MM.1S (cell line): ENCODE results near the gene AHSG.

ENCODE experiments used
- DNase-seq: peaks from one replicate; pipeline ENCODE4 v3.0.0-alpha.2; 2015
- H2AFZ ChIP-seq: fragments of 300-600 bp; sonication (generic); 2 replicates; pipeline ENCODE4 v1.6.0; 2016; ENCODE audit warnings: antibody characterized with exemption, low read length
- H3F3A ChIP-seq: fragments of 300-600 bp; sonication (generic); 2 replicates; pipeline ENCODE4 v1.6.1; 2016; ENCODE audit warnings: mild to moderate bottlenecking, antibody characterized with exemption, low read length, moderate library complexity, mixed read lengths; ENCODE audit not compliant: insufficient read depth
- H3K27ac ChIP-seq: fragments of 300-600 bp; sonication (generic); 2 replicates; pipeline ENCODE4 v1.5.1; 2016; ENCODE audit warnings: mild to moderate bottlenecking, low read length
- H3K27me3 ChIP-seq: fragments of 300-600 bp; sonication (generic); replicated peaks from 2 replicates; pipeline ENCODE4 v1.6.0; 2016; ENCODE audit warnings: low read length; ENCODE audit not compliant: insufficient read depth
- H3K36me3 ChIP-seq: fragments of 300-600 bp; sonication (generic); replicated peaks from 2 replicates; pipeline ENCODE4 v1.6.1; 2016; ENCODE audit warnings: mild to moderate bottlenecking, low read length, mixed read lengths; ENCODE audit not compliant: insufficient read depth
- H3K4me1 ChIP-seq: fragments of 300-600 bp; sonication (generic); 2 replicates; pipeline ENCODE4 v1.6.1; 2016; ENCODE audit warnings: low read length, mixed read lengths
- H3K4me2 ChIP-seq: fragments of 300-600 bp; sonication (generic); 2 replicates; pipeline ENCODE4 v1.6.0; 2016; ENCODE audit warnings: low read depth, low read length
- H3K4me3 ChIP-seq: fragments of 300-600 bp; sonication (generic); 2 replicates; pipeline ENCODE4 v1.5.1; 2016; ENCODE audit warnings: low read length, mixed read lengths
- H3K79me2 ChIP-seq: fragments of 300-600 bp; sonication (generic); 2 replicates; pipeline ENCODE4 v1.6.1; 2016; ENCODE audit warnings: mixed run types, low read length, mixed read lengths
- H3K9ac ChIP-seq: fragments of 300-600 bp; sonication (generic); 2 replicates; pipeline ENCODE4 v1.6.1; 2016; ENCODE audit warnings: low read length, mixed read lengths
- H3K9me2 ChIP-seq: fragments of 300-600 bp; sonication (generic); replicated peaks from 2 replicates; pipeline ENCODE4 v1.6.1; 2016; ENCODE audit warnings: mild to moderate bottlenecking, low read length, mixed read lengths; ENCODE audit not compliant: insufficient read depth
- H3K9me3 ChIP-seq: fragments of 300-600 bp; sonication (generic); replicated peaks from 2 replicates; pipeline ENCODE4 v1.6.1; 2016; ENCODE audit warnings: mild to moderate bottlenecking, low read length, mixed read lengths; ENCODE audit not compliant: insufficient read depth
- H4K20me1 ChIP-seq: fragments of 300-600 bp; sonication (generic); 2 replicates; pipeline ENCODE4 v1.6.1; 2016; ENCODE audit warnings: mild to moderate bottlenecking, low read length, moderate library complexity, mixed read lengths; ENCODE audit not compliant: insufficient read depth
- EZH2 ChIP-seq: fragments of 300-600 bp; sonication (generic); optimal IDR thresholded peaks from 2 replicates; pipeline ENCODE3; 2017; ENCODE audit warnings: low read depth, mild to moderate bottlenecking, antibody characterized with exemption, low read length, mixed read lengths
- EZH2phosphoT487 ChIP-seq: fragments of 300-600 bp; sonication (generic); IDR thresholded peaks from 2 replicates; pipeline ENCODE4 v1.6.1; 2018; ENCODE audit warnings: antibody characterized with exemption, low read length
- TF ChIP-seq, protein P1 (sequence below): fragments of 300-600 bp; sonication (generic); IDR thresholded peaks from 2 replicates; pipeline ENCODE4 v1.5.1; 2016; ENCODE audit warnings: antibody characterized with exemption, low read length, mixed read lengths

The AHSG gene

DNA sequence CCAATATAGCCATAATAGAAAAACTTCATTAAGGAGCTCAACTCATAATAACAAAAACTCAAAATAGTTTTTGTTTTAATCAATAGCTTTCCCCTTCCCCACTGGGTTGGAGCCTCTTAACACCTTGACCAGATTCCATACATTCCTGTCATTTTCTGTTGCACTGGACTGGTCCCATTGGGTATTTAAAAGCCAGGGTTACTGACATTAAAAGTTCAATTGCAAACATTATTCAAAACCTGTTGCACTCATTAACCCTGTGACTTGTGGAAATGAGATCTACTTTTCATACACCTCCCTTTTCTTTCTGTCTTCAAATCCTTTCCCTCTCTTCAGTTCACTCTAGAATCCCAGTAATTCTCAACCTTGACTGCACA lies 51.2 kb downstream of the AHSG start:
- Histone ChIP-seq H3K4me3 (no peak overlapping the region), H3K4me1 (peaks cover 3% of the 10 kb centered on the region), H3K27me3 (no peaks in the 10 kb centered on the region), H3K9ac (no peak overlapping the region), H3K4me2 (no peak overlapping the region), H3K79me2 (no peaks in the 10 kb centered on the region), H3K9me3 (no peaks in the 10 kb centered on the region), H3K36me3 (no peaks in the 10 kb centered on the region), H4K20me1 (no peaks in the 10 kb centered on the region), H2AFZ (no peak overlapping the region), H3F3A (no peaks in the 10 kb centered on the region), H3K9me2 (no peaks in the 10 kb centered on the region), H3K27ac (no peak overlapping the region)
- TF ChIP-seq EZH2 (no peak), EZH2phosphoT487 (no peak)
- TF ChIP-seq, protein P1, sequence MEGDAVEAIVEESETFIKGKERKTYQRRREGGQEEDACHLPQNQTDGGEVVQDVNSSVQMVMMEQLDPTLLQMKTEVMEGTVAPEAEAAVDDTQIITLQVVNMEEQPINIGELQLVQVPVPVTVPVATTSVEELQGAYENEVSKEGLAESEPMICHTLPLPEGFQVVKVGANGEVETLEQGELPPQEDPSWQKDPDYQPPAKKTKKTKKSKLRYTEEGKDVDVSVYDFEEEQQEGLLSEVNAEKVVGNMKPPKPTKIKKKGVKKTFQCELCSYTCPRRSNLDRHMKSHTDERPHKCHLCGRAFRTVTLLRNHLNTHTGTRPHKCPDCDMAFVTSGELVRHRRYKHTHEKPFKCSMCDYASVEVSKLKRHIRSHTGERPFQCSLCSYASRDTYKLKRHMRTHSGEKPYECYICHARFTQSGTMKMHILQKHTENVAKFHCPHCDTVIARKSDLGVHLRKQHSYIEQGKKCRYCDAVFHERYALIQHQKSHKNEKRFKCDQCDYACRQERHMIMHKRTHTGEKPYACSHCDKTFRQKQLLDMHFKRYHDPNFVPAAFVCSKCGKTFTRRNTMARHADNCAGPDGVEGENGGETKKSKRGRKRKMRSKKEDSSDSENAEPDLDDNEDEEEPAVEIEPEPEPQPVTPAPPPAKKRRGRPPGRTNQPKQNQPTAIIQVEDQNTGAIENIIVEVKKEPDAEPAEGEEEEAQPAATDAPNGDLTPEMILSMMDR = no peak
- no peak for DNase-seq

DNA sequence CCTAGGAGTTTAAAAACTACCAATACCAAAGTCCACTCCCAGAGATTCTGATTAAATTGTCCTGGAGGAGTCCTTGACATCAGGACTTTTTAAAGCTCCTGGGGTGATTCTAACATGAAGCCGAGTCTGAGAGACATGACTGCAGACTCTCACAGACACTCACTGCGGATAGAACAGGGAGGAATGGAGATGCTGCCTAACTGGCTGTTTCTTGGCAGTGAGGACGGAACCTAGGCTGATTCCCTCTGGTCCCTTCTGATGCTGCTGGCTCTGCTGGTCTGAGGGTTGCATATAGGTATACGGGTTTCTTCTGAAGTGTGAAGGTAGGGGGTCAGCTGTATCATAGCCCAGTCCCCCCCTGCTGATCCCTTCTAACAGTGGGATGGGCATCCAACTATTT lies 51.6 kb downstream of the AHSG start:
- Histone ChIP-seq H2AFZ (no peak overlapping the region), H3K27me3 (no peaks in the 10 kb centered on the region), H3K4me1 (peaks cover 7% of the 10 kb centered on the region), H3K36me3 (no peaks in the 10 kb centered on the region), H3K27ac (no peak overlapping the region), H3K4me3 (no peak overlapping the region), H3F3A (peaks cover 2% of the 10 kb centered on the region; the same call in 1 of the 2 replicates), H3K9me2 (no peaks in the 10 kb centered on the region), H3K4me2 (no peak overlapping the region), H3K9ac (no peak overlapping the region), H4K20me1 (no peaks in the 10 kb centered on the region), H3K79me2 (no peaks in the 10 kb centered on the region), H3K9me3 (no peaks in the 10 kb centered on the region)
- no peak for TF ChIP-seq EZH2
- TF ChIP-seq, protein P1 = no peak
- no peak for TF ChIP-seq EZH2phosphoT487
- DNase-seq = no peak

DNA sequence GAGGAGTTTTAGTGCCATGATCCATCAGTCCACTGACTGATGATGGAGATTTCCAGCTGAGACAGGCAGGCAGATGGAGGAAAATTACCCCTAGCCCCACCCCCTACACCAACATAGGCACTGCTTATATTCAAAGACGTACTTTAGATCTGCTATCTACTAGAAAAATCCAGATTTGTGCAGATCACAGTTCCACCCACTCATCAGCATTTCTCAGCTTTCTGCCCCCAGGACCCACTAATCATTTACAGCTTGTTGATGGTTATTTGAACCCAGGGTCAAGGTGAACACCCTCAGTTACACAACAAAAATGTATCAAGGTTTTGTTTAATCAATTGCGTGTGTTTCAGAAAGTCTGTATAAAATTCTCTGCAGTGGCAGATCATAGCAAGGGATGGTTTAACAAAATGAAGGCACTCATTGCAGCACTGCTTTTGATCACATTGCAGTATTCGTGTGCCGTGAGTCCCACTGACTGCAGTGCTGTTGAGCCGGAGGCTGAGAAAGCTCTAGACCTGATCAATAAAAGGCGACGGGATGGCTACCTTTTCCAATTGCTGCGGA lies 52.8 kb downstream of the AHSG start, which contains the start of gene HRG:
TSS of gene HRG (plus strand) at position 390 of the 564 bp plus-strand sequence. CDS start at position 408, 18 bp downstream.
- Histone ChIP-seq H3K4me3 (no peak within 1 kb of the TSS), H4K20me1 (no peaks in the 10 kb centered on the region)

More for the DNA sequence above, 52.8 kb downstream of the AHSG start, which contains the start of gene HRG:
- TF ChIP-seq EZH2 (no peak), EZH2phosphoT487 (no peak)
- TF ChIP-seq, protein P1 = no peak
- Histone ChIP-seq H3K4me2 (no peak within 1 kb of the TSS), H3K9me3 (no peaks in the 10 kb centered on the region), H3K27ac (no peak within 1 kb of the TSS), H3K27me3 (no peaks in the 10 kb centered on the region), H3K36me3 (no peaks in the 10 kb centered on the region), H3K4me1 (peaks cover 14% of the 10 kb centered on the region), H3K9ac (no peak within 1 kb of the TSS), H2AFZ (no peak within 1 kb of the TSS), H3F3A (peaks cover 7% of the 10 kb centered on the region; the same call in 1 of the 2 replicates), H3K79me2 (no peaks in the 10 kb centered on the region), H3K9me2 (no peaks in the 10 kb centered on the region)
- DNase-seq = no peak
